HepG2 (cell line): ENCODE results near the gene DHX30. TPM values are rescaled to one million over a fixed set of nuclear protein-coding genes. Genes with fewer than 3 reads are reported as not detected.

Experiments used
- AFF4 ChIP-seq: sonication (generic); formaldehyde crosslinking; IDR thresholded peaks from 2 replicates; pipeline ENCODE4 v1.4.0; 2020; ENCODE audit warnings: missing genetic modification reagents
- ATF7 ChIP-seq, 2 experiments: fragments of 450-650 bp in 1 of 2; sonication (generic) in 1 of 2; formaldehyde crosslinking in 1 of 2; IDR thresholded peaks; 2 replicates each; pipeline versions ENCODE4 v1.4.0 to v1.6.1; 2016 to 2020; ENCODE audit warnings: antibody characterized with exemption in 1 of 2, mild to moderate bottlenecking in 1 of 2, missing genetic modification reagents in 1 of 2
- BCL6 ChIP-seq: IDR thresholded peaks from 2 replicates; pipeline ENCODE4 v1.6.1; 2016; ENCODE audit warnings: missing genetic modification reagents, missing compliant biosample characterization
- DRAP1 ChIP-seq: IDR thresholded peaks from 2 replicates; pipeline ENCODE4 v1.6.1; 2016; ENCODE audit warnings: missing genetic modification reagents, missing compliant biosample characterization
- ELF1 ChIP-seq: sonication (generic); formaldehyde crosslinking; IDR thresholded peaks from 2 replicates; pipeline ENCODE4 v1.4.0; 2020; ENCODE audit warnings: missing genetic modification reagents
- ETV5 ChIP-seq: IDR thresholded peaks from 2 replicates; pipeline ENCODE4 v1.6.1; 2018; ENCODE audit warnings: missing biosample characterization, missing genetic modification reagents, inconsistent platforms, borderline replicate concordance
- FLYWCH1 ChIP-seq: sonication (generic); formaldehyde crosslinking; IDR thresholded peaks from 2 replicates; pipeline ENCODE4 v1.8.1; 2023; ENCODE audit warnings: mild to moderate bottlenecking, missing genetic modification reagents
- GMEB1 ChIP-seq: sonication (generic); formaldehyde crosslinking; IDR thresholded peaks from 2 replicates; pipeline ENCODE4 v1.5.1; 2020; ENCODE audit warnings: missing genetic modification reagents, mild to moderate bottlenecking, borderline replicate concordance
- ISX ChIP-seq: sonication (generic); formaldehyde crosslinking; conservative IDR thresholded peaks from 2 replicates; pipeline ENCODE4 v1.5.0; 2020; ENCODE audit warnings: missing genetic modification reagents
- KDM5A ChIP-seq: fragments of 200-600 bp; sonication (generic); IDR thresholded peaks from 2 replicates; pipeline ENCODE4 v1.7.0; 2018; ENCODE audit warnings: antibody characterized with exemption, mild to moderate bottlenecking, low read length, borderline replicate concordance
- MZF1 ChIP-seq: sonication (generic); formaldehyde crosslinking; IDR thresholded peaks from 2 replicates; pipeline ENCODE4 v1.8.1; 2023; ENCODE audit warnings: mild to moderate bottlenecking, missing genetic modification reagents, borderline replicate concordance
- NBN ChIP-seq: fragments of 450-650 bp; conservative IDR thresholded peaks from 2 replicates; pipeline ENCODE4 v1.6.1; 2017
- REXO4 ChIP-seq: sonication (generic); formaldehyde crosslinking; IDR thresholded peaks from 2 replicates; pipeline ENCODE4 v1.8.0; 2022; ENCODE audit warnings: missing genetic modification reagents, mild to moderate bottlenecking, borderline replicate concordance
- ZFP82 ChIP-seq: sonication (generic); formaldehyde crosslinking; IDR thresholded peaks from 2 replicates; pipeline ENCODE4 v1.5.1; 2020; ENCODE audit warnings: mild to moderate bottlenecking, missing genetic modification reagents, borderline replicate concordance
- ZNF367 ChIP-seq: sonication (generic); formaldehyde crosslinking; IDR thresholded peaks from 2 replicates; pipeline ENCODE4 v1.4.0; 2020; ENCODE audit warnings: missing genetic modification reagents, borderline replicate concordance
- ZNF543 ChIP-seq: sonication (generic); formaldehyde crosslinking; IDR thresholded peaks from 2 replicates; pipeline ENCODE4 v1.4.0; 2020; ENCODE audit warnings: mild to moderate bottlenecking, missing genetic modification reagents
- ZNF569 ChIP-seq: sonication (generic); formaldehyde crosslinking; IDR thresholded peaks from 2 replicates; pipeline ENCODE4 v1.5.0; 2020; ENCODE audit warnings: mild to moderate bottlenecking, missing genetic modification reagents, moderate library complexity, borderline replicate concordance
- ZNF841 ChIP-seq: sonication (generic); formaldehyde crosslinking; IDR thresholded peaks from 2 replicates; pipeline ENCODE4 v1.8.1; 2023; ENCODE audit warnings: missing genetic modification reagents, borderline replicate concordance
- ZSCAN5A ChIP-seq: sonication (generic); formaldehyde crosslinking; IDR thresholded peaks from 2 replicates; pipeline ENCODE4 v1.8.0; 2022; ENCODE audit warnings: mild to moderate bottlenecking, missing genetic modification reagents, borderline replicate concordance
- polyA plus RNA-seq, 8 experiments: library from polyadenylated mRNA; depleted of rRNA in 3 of 8; stranded (reverse) in 7 of 8; unstranded in 1 of 8; fragments of >200 nt; fragmentation: Illumina TruSeq in 4 of 8; extraction: Trizol in 4 of 8; gene quantifications; 2 replicates each; pipeline versions ENCODE4 v1.2.1 to v1.2.3, GENCODE V29; 2011 to 2016; ENCODE audit warnings: low read depth in 4 of 8, missing spikeins in 1 of 8, mixed read lengths in 1 of 8; ENCODE audit not compliant: insufficient read depth in 1 of 8
- total RNA-seq, 5 experiments: library from RNA; depleted of rRNA; stranded (reverse); fragments of >200 nt; fragmentation: Illumina TruSeq; extraction: Trizol; gene quantifications; 2 replicates each; pipeline ENCODE4 v1.2.3, GENCODE V29; 2016; ENCODE audit warnings: low read depth in 1 of 5

Gene DHX30
- total and polyA plus RNA-seq, 2 of the 13 experiments (the other 11 are each of a cell fraction or from before 2014, with no cell fraction given) = 30.6 to 59.4 TPM

- TF ChIP-seq KDM5A = peak; percentile 86
- TF ChIP-seq FLYWCH1 = 0 out of 2 replicates have a peak, but pooled peaks have one; percentile 45
- TF ChIP-seq ELF1 = no peak
- peak; percentile 20; the same call in 1 of the 2 replicates for TF ChIP-seq ZNF841 (CRISPR knock-in tag)
- TF ChIP-seq ISX = no peak
- TF ChIP-seq BCL6 (CRISPR knock-in tag) = no peak
- peak; percentile 77; the same call in 1 of the 2 replicates for TF ChIP-seq GMEB1 (CRISPR knock-in tag)
- TF ChIP-seq ATF7 (IDR thresholded peaks at IDR 0.05) = no peak
- no peak for TF ChIP-seq ATF7 (CRISPR knock-in tag; IDR thresholded peaks at IDR 0.05)
- TF ChIP-seq AFF4 = no peak
- TF ChIP-seq DRAP1 (CRISPR knock-in tag) = no peak; the same call in 1 of the 2 replicates
- TF ChIP-seq ZNF569 = no peak
- peak; percentile 80; the same call in 1 of the 2 replicates for TF ChIP-seq ZNF367 (CRISPR knock-in tag)
- peak; percentile 82; the same call in 1 of the 2 replicates for TF ChIP-seq ZSCAN5A
- TF ChIP-seq ZNF543 (CRISPR knock-in tag) = peak; percentile 58; the same call in 1 of the 2 replicates
- TF ChIP-seq NBN = no peak
- TF ChIP-seq REXO4 = 0 out of 2 replicates have a peak, but pooled peaks have one; percentile 88
- no peak for TF ChIP-seq ETV5
- TF ChIP-seq MZF1 = no peak
- peak; percentile 85 for TF ChIP-seq ZFP82 (CRISPR knock-in tag)
Measured at GRCh38 chr3:47824541-47825473, 21.9 kb downstream of the DHX30 start (continued).
